OCI-M2 (cell line): ENCODE results near the gene TP53RK.

Source experiments
- DNase-seq: peaks from one replicate; lab custom pipeline; 2025; ENCODE audit not compliant: unreplicated experiment; lab: John Stamatoyannopoulos, UW

TP53RK gene

DNA sequence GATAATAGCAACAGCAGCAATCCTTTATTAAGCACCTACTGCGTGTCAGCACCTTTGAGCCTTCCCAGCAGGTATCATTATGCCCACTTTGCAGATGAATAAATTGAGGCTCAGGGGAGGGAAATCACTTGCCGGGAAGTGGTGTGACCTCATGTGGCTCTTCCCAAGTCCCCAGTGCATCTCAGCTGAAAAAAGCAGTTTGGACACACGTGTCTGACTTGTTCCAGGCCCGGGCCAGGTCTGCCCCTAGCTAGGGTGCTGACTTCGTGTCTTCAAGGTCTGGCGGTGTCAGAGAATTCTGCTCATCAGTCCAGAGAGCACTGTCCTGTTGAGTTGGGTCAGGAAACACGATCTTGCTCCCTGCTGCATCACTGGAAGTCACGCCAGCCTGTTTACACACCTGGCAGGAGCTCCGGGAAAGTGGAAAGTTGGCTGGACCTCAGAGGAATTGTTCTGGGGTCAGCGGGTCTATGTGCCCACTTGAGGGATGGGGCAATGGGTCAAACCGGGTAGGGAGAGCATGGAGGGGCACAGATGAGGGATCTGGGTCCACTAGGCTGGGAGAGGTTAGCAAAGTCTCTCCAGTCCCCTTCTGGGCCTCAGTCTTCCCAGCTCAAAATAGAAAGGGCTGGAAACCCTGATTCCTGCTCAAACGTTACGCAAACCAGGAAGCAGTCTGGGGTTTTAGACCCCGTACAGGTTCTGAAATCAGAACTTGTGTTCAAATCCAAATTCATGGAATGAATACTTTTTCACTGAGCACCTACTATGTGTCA, 48.5 kb downstream of the TP53RK start:
- DNase-seq: no peak

DNA sequence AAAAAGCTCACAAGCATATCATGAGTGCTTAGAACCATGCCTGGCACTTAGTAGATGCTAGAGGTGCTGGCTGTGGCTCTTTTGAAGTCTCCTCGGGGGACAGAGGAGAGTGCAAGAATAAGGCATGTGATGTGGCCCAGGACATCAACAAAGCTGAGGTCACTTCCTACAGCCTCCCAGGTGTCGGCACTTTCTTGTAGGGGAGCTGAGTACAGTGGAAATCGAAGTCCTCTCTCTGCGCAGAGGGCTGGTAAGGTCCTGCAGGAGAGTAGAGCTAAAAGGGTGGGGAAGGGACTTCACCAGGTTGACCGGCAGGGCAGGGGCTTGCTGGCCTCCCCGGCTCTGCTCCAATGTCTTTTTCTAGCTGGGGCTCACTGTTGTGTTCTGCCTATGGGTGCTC, 49.2 kb downstream of the TP53RK start:
- no peak for DNase-seq

DNA sequence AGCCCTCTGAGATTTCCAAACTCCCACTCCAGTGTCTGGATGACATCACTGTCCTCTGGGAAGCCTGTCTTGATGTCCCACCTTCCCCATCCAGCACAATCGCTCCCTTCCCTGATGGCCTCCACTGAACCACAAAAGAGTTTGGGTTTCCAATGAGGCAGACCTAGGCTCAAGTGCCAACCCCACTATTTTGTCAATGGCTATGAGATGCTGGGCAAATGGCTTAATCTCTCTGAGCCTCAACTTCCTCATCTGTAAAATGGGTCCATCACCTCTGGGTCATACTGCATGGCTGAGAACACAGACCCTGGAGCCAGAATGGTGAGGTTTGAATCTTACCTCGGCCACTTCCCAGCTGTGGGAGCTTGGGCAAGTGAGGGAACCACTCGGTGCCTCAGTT, 49.7 kb downstream of the TP53RK start:
- DNase-seq: no peak

DNA sequence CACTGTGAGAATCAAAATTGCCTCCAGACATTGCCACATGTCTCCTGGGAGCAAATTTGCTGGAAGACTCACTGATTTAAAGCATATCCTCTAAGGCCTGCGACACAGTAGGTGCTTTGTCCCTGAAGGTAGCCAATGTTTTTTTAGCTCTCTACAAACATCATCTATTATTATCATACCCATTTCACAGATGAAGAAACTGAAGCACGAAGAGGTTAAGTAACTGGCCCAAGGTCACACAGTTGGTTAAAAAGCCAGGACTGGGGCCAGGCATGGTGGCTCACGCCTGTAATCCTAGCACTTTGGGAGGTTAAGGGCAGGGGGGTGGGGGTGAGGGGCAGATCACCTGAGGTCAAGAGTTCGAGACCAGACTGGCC, 50.4 kb downstream of the TP53RK start:
- DNase-seq: no peak

DNA sequence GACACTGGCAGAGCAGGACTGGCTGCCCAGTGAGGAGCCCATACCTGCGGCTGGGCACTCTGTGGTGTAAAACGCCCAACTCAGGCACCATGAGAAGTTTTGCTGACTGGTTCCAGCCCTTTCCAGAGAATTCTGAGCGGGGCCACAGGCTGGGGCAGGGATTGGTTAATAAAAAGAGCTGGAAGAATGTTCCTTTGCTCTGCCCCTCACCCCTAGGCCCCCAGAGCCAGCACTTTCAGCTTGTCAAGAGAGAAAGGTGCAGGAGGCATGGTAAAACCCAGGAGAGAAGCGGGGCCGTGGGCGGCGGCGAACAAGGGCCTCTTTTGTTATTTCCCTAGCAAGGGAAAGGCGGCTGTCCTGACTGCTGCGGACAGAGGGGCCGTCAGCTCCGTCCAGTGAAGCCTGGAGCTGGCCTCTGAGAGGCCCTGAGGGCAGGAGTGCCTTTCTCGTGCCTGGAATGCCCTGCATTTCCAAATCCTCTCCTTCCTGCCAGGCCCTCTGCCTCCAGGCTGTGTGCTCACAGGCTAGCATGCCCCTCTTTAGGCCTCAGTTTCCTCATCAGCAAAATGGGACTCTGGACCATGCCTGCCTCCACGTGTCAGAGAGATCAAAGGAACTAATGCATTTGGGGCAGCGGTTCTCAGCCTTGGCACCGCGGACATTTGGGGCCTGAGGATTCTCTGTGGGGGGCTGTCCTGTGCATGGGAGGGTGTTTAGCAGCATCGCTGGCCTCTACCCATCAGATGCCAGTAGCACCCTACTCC, 50.9 kb downstream of the TP53RK start:
- DNase-seq: no peak

DNA sequence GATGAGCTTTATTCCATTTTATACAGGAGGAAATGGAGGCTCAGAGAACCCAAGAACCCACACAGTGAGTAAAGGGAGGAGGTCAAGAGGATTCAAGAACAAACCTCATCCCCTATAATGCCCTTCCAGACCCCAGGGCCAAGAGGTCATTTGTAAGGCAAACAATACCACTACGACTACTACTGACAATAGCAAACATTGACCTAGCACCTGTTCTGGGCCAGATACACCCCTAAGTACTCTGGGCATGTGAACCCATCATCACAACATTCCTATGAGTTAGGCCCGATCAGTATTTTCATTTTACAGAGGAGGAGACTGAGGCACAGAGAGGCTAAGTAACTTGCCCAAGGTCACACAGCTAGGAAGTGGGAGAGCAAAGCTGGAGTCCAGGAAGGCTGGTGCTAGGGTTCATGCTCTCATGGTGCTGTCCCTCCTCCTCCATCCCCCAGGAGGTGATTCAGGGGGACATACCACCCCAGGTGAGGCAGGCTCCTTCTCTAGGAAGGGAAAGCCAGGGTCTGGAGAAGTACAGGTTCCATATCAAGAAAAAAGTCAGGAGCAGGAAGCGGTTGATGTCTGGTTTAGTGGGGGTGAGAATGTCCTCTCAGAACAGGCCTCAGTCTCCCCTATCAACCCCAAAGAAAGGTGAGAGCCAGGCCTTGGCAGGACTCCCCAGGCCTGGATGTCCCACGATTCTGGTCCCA, 51.7 kb downstream of the TP53RK start:
- DNase-seq: no peak

DNA sequence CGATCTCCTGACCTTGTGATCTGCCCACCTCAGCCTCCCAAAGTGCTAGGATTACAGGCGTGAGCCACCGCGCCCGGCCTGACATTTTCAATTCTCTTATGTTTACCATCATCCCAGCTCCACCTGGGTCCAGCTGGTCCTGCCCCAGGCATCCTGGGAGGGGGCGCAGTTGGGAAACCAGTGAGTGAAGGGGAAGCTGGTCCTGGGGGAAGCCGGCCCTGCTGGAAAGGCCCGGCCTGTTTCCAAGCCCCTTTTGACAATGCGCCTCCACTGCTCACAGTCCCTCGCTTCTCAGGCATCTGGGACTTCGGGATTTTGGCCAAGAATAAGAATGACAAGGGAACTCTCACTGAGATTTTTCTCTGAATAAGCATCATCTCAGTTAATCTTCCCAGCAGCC, 52.2 kb downstream of the TP53RK start:
- no peak for DNase-seq

DNA sequence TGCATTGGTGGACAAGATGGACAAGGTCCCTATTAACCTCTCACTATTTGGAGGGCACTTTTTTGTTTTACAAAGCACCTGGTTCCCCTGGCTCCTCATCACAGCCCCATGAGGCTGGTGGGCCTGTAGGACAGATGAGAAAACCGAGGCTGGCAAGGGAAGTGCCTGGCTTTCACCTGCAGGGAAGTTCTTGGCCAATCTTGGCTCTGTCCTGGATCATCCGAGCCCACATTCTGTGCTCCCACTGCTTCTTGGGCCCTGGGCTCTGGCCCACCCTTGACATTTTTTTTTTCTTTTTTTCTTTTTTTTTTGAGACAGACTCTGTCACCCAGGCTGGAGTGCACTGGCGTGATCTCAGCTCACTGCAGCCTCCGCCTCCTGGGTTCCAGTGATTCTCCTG, 52.7 kb downstream of the TP53RK start:
- no peak for DNase-seq

DNA sequence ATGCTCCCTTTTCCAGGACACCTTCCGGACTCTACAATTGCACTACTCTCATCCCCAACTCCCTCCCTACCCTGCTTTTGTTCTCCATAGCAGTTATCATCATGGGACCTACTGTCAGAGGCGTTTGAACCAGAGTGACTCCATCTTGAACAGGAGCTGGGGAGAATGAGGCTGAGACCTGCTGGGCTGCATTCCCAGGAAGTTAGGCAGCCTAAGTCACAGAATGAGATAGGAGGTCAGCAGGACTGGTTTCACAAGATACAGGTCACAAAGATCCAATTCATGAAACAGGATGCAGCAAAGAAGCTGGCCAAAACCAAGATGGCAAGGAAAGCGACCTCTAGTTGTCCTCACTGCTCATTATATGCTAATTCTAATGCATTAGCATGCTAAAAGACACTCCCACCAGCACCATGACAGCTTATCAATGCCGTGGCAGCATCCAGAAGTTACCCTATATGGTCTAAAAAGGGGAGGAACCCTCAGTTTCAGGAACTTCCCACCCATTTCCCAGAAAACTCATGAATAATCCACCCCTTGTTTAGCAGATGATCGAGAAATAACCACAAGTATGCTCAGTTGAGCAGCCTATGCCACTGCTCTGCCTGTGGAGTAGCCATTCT, 53.6 kb downstream of the TP53RK start:
- DNase-seq: no peak

DNA sequence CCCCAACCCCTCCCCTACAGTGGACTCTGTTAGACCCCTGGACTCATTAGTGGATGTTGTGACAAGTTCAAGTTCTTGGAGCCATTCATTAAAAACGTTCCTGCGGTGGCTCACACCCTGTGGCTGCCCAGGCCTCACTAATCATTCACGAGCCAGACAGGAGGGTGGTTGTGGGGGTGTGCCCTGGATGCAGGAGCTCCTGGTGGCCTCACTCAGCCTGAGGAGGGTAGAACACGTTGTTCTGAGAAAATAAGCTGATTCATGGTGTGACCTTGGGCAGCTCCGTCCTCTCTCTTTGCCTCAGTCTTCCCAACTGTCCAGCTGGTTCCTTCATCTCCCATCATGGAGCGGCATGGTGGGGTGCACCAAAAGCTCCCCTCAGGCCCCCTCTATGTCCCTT, 54.7 kb downstream of the TP53RK start:
- no peak for DNase-seq
